Right lobe of liver (tissue), 6 donors: ENCODE measurements around the gene BPIFA2. TPM values are rescaled to one million over a fixed set of nuclear protein-coding genes. Genes with fewer than 3 reads are reported as not detected.

ENCODE experiments used
- ATAC-seq, 4 donors: fragments of 200-7000 bp; cut with Tn5 transposase; one replicate each; pipeline ENCODE4 v1.9.1; 2020; ENCODE audit warnings: mild to moderate bottlenecking in 4 of 4, moderate library complexity in 4 of 4
- DNase-seq, 3 donors: peaks; one replicate each; pipeline ENCODE4 v3.0.0-alpha.2; 2020
- H3K27ac ChIP-seq, 3 donors: fragments of 200-600 bp; one replicate each; pipeline ENCODE4 v1.8.0; 2022
- H3K27me3 ChIP-seq, 2 donors: fragments of 200-600 bp; one replicate each; pipeline ENCODE4 v1.8.0; 2022
- H3K36me3 ChIP-seq, 4 donors: fragments of 200-600 bp; sonication (generic) in 1 of 4; one replicate each; pipeline versions ENCODE4 v1.5.1 to v1.8.0; 2017 to 2022; ENCODE audit warnings: control low read depth in 1 of 4
- H3K4me1 ChIP-seq, 4 donors: fragments of 200-600 bp; sonication (generic) in 1 of 4; one replicate each; pipeline versions ENCODE4 v1.5.1 to v1.8.0; 2017 to 2022; ENCODE audit warnings: control low read depth in 1 of 4
- H3K4me3 ChIP-seq, 3 donors: fragments of 200-600 bp; one replicate each; pipeline ENCODE4 v1.8.0; 2022
- H3K9me3 ChIP-seq, 4 donors: fragments of 200-600 bp; sonication (generic) in 1 of 4; one replicate each; pipeline versions ENCODE4 v1.5.1 to v1.8.0; 2017 to 2022; ENCODE audit warnings: control low read depth in 1 of 4
- POLR2A ChIP-seq: fragments of 450-650 bp; IDR thresholded peaks from one replicate; pipeline ENCODE4 v1.6.1; 2017; ENCODE audit warnings: antibody characterized with exemption, mild to moderate bottlenecking
- WGBS: methylation state at CpG from one replicate; pipeline ENCODE4 v1.1.6; 2018; ENCODE audit warnings: low coverage, low lambda C conversion rate; ENCODE audit not compliant: insufficient coverage; ENCODE audit errors: missing lambda C conversion rate; 5-methylcytosine and 5-hydroxymethylcytosine counted together
- intact Hi-C, 2 donors: fragments of 100-400 bp; cut with DNase I; formaldehyde crosslinking; loops; one replicate each; pipeline versions ENCODE4 v1.11.2 to v1.14.1; 2022
- total RNA-seq, 6 experiments: library from RNA; depleted of rRNA in 2 of 6; stranded (reverse); fragments of >200 nt in 2 of 6; fragmentation: NEBNext Ultra II Directional in 3 of 6; extraction: Animal tissue kit (Norgen Biotek cat#: 25700) in 3 of 6; gene quantifications; one replicate each; pipeline versions ENCODE4 v1.1.0 to v1.2.4, GENCODE V29; 2016 to 2023
- TF ChIP-seq, protein P1 (sequence below), 4 donors: fragments of 200-600 bp in 3 of 4; fragments of 450-650 bp in 1 of 4; IDR thresholded peaks; one replicate each; pipeline versions ENCODE4 v1.5.1 to v1.8.0; 2016 to 2022; ENCODE audit warnings: antibody characterized with exemption in 4 of 4, mild to moderate bottlenecking in 2 of 4
- donor health status: DM: no; HTN: yes; CAD: no.
- donor health status: DM: no; HTN: no; CAD: no.
- donor health status: DM: no; HTN: no; CAD: no.
- donor health status: DM: no; HTN: yes; CAD: no.
- donor health status: DM: no; HTN: yes; CAD: no.

Gene BPIFA2
- total RNA-seq, 6 experiments from 2014 or later, result not detected

DNA sequence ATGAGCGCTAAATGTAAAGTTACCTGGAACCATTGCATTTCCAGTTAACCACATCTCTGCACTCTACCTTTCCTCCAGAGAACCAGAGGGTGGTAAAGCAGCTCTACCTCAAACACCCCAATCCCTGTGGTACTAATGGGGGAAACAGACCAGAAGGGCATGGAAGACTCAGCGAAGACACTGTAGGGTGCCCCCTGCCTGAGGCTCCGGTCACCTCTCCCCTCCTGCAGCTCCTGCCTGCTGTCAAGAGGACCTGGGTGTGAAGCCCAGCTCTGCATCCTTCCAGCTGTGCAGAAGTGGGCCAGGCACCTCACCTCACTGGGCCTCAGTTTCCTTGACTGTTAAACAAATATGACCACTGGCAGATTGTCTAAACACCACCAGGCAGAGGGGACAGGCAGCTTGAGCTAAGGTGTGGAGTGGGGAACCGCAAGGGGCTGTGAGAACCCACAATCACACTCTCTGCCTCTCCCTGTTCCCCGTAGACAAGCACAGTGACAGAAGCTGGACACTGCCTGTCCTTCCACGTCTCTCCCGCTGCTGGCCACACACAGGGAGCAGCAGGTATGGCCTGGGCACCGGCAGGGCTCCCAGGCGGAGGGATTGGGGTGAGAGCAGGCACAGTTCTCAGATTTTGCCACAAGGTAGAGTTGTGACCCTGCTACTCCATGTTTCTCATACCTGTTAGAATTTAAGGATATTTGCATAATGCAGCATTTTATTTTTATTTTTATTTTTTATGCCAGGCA, 9.1 kb upstream of the BPIFA2 start:
- no peaks in the 10 kb centered on the region for H3K4me1 ChIP-seq
- no peak for DNase-seq
- ATAC-seq, result no peak
- intact Hi-C loops, result no loop called here
- H3K27me3 ChIP-seq, result no peaks in the 10 kb centered on the region
- H3K4me3 ChIP-seq, result no peak overlapping the region
- H3K36me3 ChIP-seq, result no peaks in the 10 kb centered on the region
- H3K9me3 ChIP-seq, result no peaks in the 10 kb centered on the region
- TF ChIP-seq POLR2A, result no peak
- TF ChIP-seq, protein P1, sequence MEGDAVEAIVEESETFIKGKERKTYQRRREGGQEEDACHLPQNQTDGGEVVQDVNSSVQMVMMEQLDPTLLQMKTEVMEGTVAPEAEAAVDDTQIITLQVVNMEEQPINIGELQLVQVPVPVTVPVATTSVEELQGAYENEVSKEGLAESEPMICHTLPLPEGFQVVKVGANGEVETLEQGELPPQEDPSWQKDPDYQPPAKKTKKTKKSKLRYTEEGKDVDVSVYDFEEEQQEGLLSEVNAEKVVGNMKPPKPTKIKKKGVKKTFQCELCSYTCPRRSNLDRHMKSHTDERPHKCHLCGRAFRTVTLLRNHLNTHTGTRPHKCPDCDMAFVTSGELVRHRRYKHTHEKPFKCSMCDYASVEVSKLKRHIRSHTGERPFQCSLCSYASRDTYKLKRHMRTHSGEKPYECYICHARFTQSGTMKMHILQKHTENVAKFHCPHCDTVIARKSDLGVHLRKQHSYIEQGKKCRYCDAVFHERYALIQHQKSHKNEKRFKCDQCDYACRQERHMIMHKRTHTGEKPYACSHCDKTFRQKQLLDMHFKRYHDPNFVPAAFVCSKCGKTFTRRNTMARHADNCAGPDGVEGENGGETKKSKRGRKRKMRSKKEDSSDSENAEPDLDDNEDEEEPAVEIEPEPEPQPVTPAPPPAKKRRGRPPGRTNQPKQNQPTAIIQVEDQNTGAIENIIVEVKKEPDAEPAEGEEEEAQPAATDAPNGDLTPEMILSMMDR (IDR thresholded peaks at IDR 0.05), result no peak
- 77% methylated on average over 3 of the region's 9 CpGs for WGBS
- H3K27ac ChIP-seq, result no peak overlapping the region

DNA sequence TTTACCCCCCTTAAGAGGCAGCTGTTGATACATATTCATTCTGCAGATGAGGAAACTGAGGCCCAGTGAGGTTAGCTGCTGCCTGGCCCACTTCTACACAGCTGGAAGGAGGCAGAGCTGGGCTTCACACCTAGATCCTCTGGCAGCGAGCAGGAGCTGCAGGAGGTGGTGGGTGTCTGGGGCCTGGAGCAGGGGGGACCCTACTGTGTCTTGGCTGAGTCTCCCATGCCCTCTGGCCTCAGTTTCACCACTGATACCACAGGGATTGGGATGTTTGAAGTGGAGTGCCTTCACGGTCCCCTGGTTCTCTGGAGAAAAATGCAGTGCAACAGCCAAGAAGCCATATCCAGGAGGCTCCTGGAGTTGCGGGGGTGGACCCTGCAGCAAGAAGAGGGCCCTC, 8.2 kb upstream of the BPIFA2 start:
- H3K27ac ChIP-seq, result no peak overlapping the region
- no peaks in the 10 kb centered on the region for H3K27me3 ChIP-seq
- ATAC-seq (no peak), DNase-seq (no peak)
- no peaks in the 10 kb centered on the region for H3K36me3 ChIP-seq
- no peaks in the 10 kb centered on the region for H3K9me3 ChIP-seq
- intact Hi-C loops, result no loop called here
- TF ChIP-seq, protein P1 (IDR thresholded peaks at IDR 0.05), result no peak
- no peak for TF ChIP-seq POLR2A
- no peak overlapping the region for H3K4me3 ChIP-seq
- no peaks in the 10 kb centered on the region for H3K4me1 ChIP-seq
- no CpG with 5 or more reads among the region's 3 CpGs for WGBS

DNA sequence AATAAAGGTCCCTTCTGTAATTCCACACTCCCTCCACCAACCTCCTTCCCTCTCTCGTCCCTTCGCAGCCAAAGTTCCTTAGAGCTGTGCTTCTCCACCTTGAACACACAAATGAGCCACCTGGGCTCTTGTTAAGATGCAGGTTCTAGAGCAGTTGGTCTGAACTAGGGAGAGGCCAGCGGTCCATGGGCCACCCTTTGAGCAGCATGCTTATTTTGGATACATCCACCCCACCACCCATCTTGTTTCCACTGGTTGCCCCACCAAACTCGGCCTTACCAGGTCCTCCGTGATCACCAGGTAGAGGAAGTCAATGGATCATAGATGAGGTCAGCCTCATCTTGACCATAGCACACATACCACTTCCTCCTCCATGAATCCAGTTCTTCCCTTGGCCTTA, 7.3 kb upstream of the BPIFA2 start:
- ATAC-seq, result no peak
- Histone ChIP-seq H3K4me3 (no peak overlapping the region), H3K27me3 (no peaks in the 10 kb centered on the region), H3K36me3 (no peaks in the 10 kb centered on the region), H3K4me1 (no peaks in the 10 kb centered on the region), H3K27ac (no peak overlapping the region), H3K9me3 (no peaks in the 10 kb centered on the region)
- TF ChIP-seq, protein P1 (IDR thresholded peaks at IDR 0.05), result no peak
- no peak for TF ChIP-seq POLR2A
- intact Hi-C loops, result no loop called here
- DNase-seq, result no peak
- 94% methylated on average over 5 of the region's 5 CpGs for whole genome bisulfite sequencing

DNA sequence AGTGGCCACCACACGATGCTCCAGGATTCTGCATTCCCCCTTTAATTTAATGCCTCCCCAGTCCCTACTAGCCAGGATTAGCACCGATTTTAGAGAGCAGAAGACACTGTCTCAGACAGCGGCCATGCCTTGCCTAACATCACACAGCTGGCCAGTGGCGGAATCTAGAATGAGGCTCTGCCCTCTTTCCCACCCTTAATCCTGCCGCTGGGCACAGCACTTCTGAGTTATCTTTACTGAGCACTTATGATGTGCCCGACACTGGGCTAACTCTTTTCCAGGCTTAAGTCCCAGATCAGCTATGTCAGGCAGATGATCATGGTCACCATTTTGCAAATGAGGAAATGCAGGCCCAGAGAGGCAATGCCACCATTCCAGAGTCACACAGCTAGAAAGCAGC, 5.6 kb upstream of the BPIFA2 start:
- no peak overlapping the region for H3K27ac ChIP-seq
- no peaks in the 10 kb centered on the region for H3K27me3 ChIP-seq
- 81% methylated on average over 3 of the region's 6 CpGs for WGBS
- no peak overlapping the region for H3K4me3 ChIP-seq
- TF ChIP-seq, protein P1 (IDR thresholded peaks at IDR 0.05), result no peak
- TF ChIP-seq POLR2A, result no peak
- intact Hi-C loops, result no loop called here
- no peaks in the 10 kb centered on the region for H3K4me1 ChIP-seq
- no peak for DNase-seq
- ATAC-seq, result no peak
- H3K9me3 ChIP-seq, result no peaks in the 10 kb centered on the region
- no peaks in the 10 kb centered on the region for H3K36me3 ChIP-seq
